GM23248 (cell line): ENCODE results near the gene STXBP6.

Source experiments
- EZH2 ChIP-seq: fragments of 200-600 bp; sonication (generic); IDR thresholded peaks from 2 replicates; pipeline ENCODE4 v1.6.1; 2018; ENCODE audit warnings: antibody characterized with exemption, mild to moderate bottlenecking; ENCODE audit not compliant: insufficient read depth, poor library complexity, severe bottlenecking
- EZH2phosphoT487 ChIP-seq: fragments of 200-600 bp; sonication (generic); IDR thresholded peaks from 2 replicates; pipeline ENCODE4 v1.6.1; 2018; ENCODE audit warnings: antibody characterized with exemption, moderate library complexity, mild to moderate bottlenecking, low read depth; ENCODE audit not compliant: insufficient read depth

DNA sequence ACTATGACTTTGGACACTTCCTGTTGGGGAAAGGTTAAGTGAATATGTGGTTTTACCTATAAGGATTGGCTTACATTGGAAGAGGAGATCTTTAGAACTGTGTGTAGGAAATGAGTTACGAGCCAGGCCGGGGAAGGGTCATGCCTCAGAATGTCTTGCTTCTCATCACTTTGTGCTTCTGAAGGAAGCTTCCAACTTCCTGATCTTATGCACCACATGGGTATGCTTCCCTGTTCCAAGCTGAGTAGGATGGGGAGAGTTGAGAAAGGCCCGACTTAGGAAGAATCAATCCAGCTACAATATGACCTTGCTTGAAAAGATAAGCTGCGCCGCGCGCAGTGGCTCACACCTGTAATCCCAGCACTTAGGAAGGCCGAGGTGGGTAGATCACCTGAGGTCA is 59.9 kb downstream of the STXBP6 start:
- TF ChIP-seq EZH2phosphoT487 (no peak), EZH2 (no peak)
